A673 (cell line): ENCODE data around the gene ALOX15B. TPM values are rescaled to one million over a fixed set of nuclear protein-coding genes. Genes with fewer than 3 reads are reported as not detected.

Source experiments
- BruUV-seq: library from RNA; stranded (reverse); fragments of 400-500 nt; replicated peaks from 2 replicates; lab custom pipeline; 2021; lab: Mats Ljungman, UMichigan
- CTCF ChIA-PET: fragments of 300-600 bp; sonication (Branson Sonifier 250); formaldehyde crosslinking; loops from one replicate; lab custom pipeline; 2022; ENCODE audit warnings: antibody characterized with exemption; lab: Charles Lee
- POLR2A ChIA-PET: fragments of 300-600 bp; sonication (Branson Sonifier 250); formaldehyde crosslinking; loops from one replicate; lab custom pipeline; 2022; ENCODE audit warnings: antibody characterized with exemption; ENCODE audit not compliant: low non-redundant PET; lab: Charles Lee
- DNase-seq: peaks from one replicate; pipeline ENCODE4 v3.0.0-alpha.2; 2015; ENCODE audit warnings: low spot score
- H3K27ac ChIP-seq: fragments of 200-600 bp; sonication (generic); 2 replicates; pipeline ENCODE4 v1.5.1; 2016; ENCODE audit warnings: mixed run types, low read depth, mild to moderate bottlenecking, mixed read lengths, antibody characterized with exemption, low read length; ENCODE audit not compliant: poor library complexity, severe bottlenecking
- H3K27me3 ChIP-seq: fragments of 200-600 bp; sonication (generic); replicated peaks from 2 replicates; pipeline ENCODE4 v1.6.1; 2017; ENCODE audit warnings: mixed run types, low read depth, mild to moderate bottlenecking, mixed read lengths, antibody characterized with exemption, low read length; ENCODE audit not compliant: insufficient read depth, poor library complexity
- H3K36me3 ChIP-seq: fragments of 200-600 bp; sonication (generic); 2 replicates; pipeline ENCODE4 v1.6.1; 2016; ENCODE audit warnings: mixed run types, mild to moderate bottlenecking, mixed read lengths, antibody characterized with exemption, low read length; ENCODE audit not compliant: insufficient read depth, poor library complexity, severe bottlenecking
- H3K4me1 ChIP-seq: fragments of 200-600 bp; sonication (generic); 2 replicates; pipeline ENCODE4 v1.6.1; 2017; ENCODE audit warnings: mixed run types, mild to moderate bottlenecking, mixed read lengths, antibody characterized with exemption, low read length; ENCODE audit not compliant: insufficient read depth, poor library complexity, severe bottlenecking
- H3K4me3 ChIP-seq: fragments of 200-600 bp; sonication (generic); 2 replicates; pipeline ENCODE4 v1.5.1; 2016; ENCODE audit warnings: low read depth, mixed run types, mild to moderate bottlenecking, mixed read lengths, low read length; ENCODE audit not compliant: poor library complexity, severe bottlenecking
- H3K9me3 ChIP-seq: fragments of 200-600 bp; sonication (generic); 2 replicates; pipeline ENCODE4 v1.6.1; 2016; ENCODE audit warnings: mixed run types, low read depth, mild to moderate bottlenecking, mixed read lengths, antibody characterized with exemption, low read length; ENCODE audit not compliant: poor library complexity, severe bottlenecking
- EZH2 ChIP-seq: fragments of 200-600 bp; sonication (generic); IDR thresholded peaks from 2 replicates; pipeline ENCODE4 v1.6.1; 2017; ENCODE audit warnings: borderline replicate concordance, low read depth, mild to moderate bottlenecking, mixed read lengths, antibody characterized with exemption, low read length; ENCODE audit not compliant: poor library complexity, severe bottlenecking
- intact Hi-C: fragments of 100-400 bp; cut with micrococcal nuclease; formaldehyde crosslinking; loops from one replicate; pipeline ENCODE4 v1.10.0; 2022; ENCODE audit not compliant: unreplicated experiment
- total RNA-seq: library from RNA; stranded (reverse); gene quantifications from 2 replicates; pipeline ENCODE4 v1.2.3, GENCODE V29; 2021
- TF ChIP-seq, protein P1 (sequence below): fragments of 300-800, 200-600 bp; sonication (generic); conservative IDR thresholded peaks from 2 replicates; pipeline ENCODE4 v1.5.1; 2017; ENCODE audit warnings: low read depth, mild to moderate bottlenecking, antibody characterized with exemption, low read length, moderate library complexity, mixed read lengths

The ALOX15B gene
- total RNA-seq, 1 experiment from 2014 or later: 0.30 TPM

- Histone ChIP-seq H3K36me3 (no peaks in the 10 kb centered on the region), H3K27ac (no peak overlapping the region), H3K4me3 (no peak overlapping the region), H3K4me1 (no peaks in the 10 kb centered on the region), H3K27me3 (peaks cover 14% of the 10 kb centered on the region), H3K9me3 (no peaks in the 10 kb centered on the region)
- CTCF ChIA-PET: no interaction called here
- POLR2A ChIA-PET: no interaction called here
- no TSS peak for BruUV-seq
- DNase-seq: no peak
- intact Hi-C loops: loop anchor here (5.0 kb wide), 1 partner anchor 62 kb away; no protein-coding TSS in a partner anchor
- TF ChIP-seq EZH2: no peak
- TF ChIP-seq, protein P1, sequence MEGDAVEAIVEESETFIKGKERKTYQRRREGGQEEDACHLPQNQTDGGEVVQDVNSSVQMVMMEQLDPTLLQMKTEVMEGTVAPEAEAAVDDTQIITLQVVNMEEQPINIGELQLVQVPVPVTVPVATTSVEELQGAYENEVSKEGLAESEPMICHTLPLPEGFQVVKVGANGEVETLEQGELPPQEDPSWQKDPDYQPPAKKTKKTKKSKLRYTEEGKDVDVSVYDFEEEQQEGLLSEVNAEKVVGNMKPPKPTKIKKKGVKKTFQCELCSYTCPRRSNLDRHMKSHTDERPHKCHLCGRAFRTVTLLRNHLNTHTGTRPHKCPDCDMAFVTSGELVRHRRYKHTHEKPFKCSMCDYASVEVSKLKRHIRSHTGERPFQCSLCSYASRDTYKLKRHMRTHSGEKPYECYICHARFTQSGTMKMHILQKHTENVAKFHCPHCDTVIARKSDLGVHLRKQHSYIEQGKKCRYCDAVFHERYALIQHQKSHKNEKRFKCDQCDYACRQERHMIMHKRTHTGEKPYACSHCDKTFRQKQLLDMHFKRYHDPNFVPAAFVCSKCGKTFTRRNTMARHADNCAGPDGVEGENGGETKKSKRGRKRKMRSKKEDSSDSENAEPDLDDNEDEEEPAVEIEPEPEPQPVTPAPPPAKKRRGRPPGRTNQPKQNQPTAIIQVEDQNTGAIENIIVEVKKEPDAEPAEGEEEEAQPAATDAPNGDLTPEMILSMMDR: no peak
Observed at GRCh38 chr17:7995724-7996123, 43.1 kb upstream of the ALOX15B start.

GRCh38 chr17:7997186-7997585 is 41.7 kb upstream of the ALOX15B start:
- ChIA-PET CTCF (no interaction called here), POLR2A (no interaction called here)
- DNase-seq: peak; percentile 56
- Histone ChIP-seq H3K9me3 (no peaks in the 10 kb centered on the region), H3K36me3 (no peaks in the 10 kb centered on the region), H3K4me3 (no peak overlapping the region), H3K27me3 (peaks cover 27% of the 10 kb centered on the region), H3K27ac (no peak overlapping the region), H3K4me1 (no peaks in the 10 kb centered on the region)
- intact Hi-C loops: loop anchor here (5.0 kb wide), 1 partner anchor 60 kb away; no protein-coding TSS in a partner anchor
- BruUV-seq: no TSS peak
- TF ChIP-seq, protein P1: peak; percentile 56
- no peak for TF ChIP-seq EZH2

DNA sequence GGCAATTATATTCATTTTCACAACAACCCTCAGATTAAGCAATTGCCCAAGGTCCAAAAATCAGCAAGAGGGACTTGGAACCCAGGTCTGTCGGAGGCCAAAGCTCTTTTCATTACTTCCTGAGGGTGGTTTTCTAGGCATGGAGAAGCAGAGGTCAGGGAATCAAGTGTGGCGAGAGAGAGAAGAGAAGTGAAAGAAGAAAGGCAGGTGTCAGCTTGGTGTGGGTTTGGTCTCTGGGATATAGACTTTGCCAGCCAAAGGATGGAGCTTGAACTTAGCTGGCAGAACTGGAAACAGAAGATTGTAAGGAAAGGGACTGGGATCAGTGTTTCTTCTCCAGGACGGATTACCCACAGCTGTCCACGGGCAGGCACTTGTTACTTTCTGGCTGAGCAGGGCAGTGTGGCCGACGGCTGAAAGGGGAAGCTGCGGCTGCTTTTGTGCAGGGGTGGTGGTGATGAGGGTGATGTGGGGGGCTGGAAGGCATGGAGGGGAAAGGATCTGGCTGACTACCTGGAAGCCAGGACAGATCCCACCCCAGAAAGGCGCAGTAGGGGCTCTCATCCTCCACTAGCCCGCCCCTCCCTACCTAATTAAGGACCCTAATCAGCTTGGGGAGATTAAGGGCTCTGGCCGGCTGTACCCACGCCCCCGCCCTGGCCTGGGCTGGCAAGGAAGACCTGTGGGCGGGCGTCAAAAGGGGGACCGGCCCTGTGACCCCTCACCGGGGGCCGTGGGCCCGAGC is 36.7 kb upstream of the ALOX15B start, which contains the start of gene GUCY2D:
GUCY2D (plus strand) TSS at position 640 of the 745 bp plus-strand sequence. CDS start 433 bp downstream, outside the sequence.
- H3K27ac ChIP-seq: no peak within 1 kb of the TSS
- DNase-seq: no peak
- no TSS peak for BruUV-seq
- H3K27me3 ChIP-seq: peaks cover 58% of the 10 kb centered on the region
- ChIA-PET POLR2A (no interaction called here), CTCF (interaction anchor here (0.8 to 1.3 kb wide), 3 partner anchors 12 to 40 kb away, joined by 3 to 6 read pairs (median 6); no protein-coding TSS in a partner anchor)
- peak within 1 kb of the TSS; percentile 26 for H3K4me3 ChIP-seq
- intact Hi-C loops: no loop called here
- peak; percentile 55 for TF ChIP-seq EZH2
- TF ChIP-seq, protein P1: no peak
- H3K9me3 ChIP-seq: no peaks in the 10 kb centered on the region
- H3K36me3 ChIP-seq: no peaks in the 10 kb centered on the region
- no peaks in the 10 kb centered on the region for H3K4me1 ChIP-seq
